Tibial nerve (tissue), 4 donors: Measurements from ENCODE around the gene IRX2. TPM values are rescaled to one million over a fixed set of nuclear protein-coding genes. Genes with fewer than 3 reads are reported as not detected.

Source experiments
- DNase-seq, 2 donors: peaks; one replicate each; pipeline ENCODE4 v3.0.0-alpha.2; 2019; ENCODE audit warnings: low spot score in 2 of 2
- H3K27ac ChIP-seq, 4 donors: fragments of 200-600 bp; sonication (generic) in 3 of 4; one replicate each; pipeline ENCODE4 v1.5.1; 2017 to 2019; ENCODE audit warnings: mild to moderate bottlenecking in 1 of 4
- H3K27me3 ChIP-seq, 2 donors: fragments of 200-600 bp; sonication (generic) in 1 of 2; one replicate each; pipeline versions ENCODE4 v1.5.1 to v1.6.0; 2017 to 2019
- H3K36me3 ChIP-seq, 3 donors: fragments of 200-600 bp; sonication (generic); one replicate each; pipeline ENCODE4 v1.5.1; 2018 to 2019
- H3K4me1 ChIP-seq, 4 donors: fragments of 200-600 bp; sonication (generic) in 3 of 4; one replicate each; pipeline ENCODE4 v1.5.1; 2017 to 2019
- H3K4me3 ChIP-seq, 4 donors: fragments of 200-600 bp; sonication (generic) in 3 of 4; one replicate each; pipeline ENCODE4 v1.5.1; 2017 to 2019; ENCODE audit warnings: mild to moderate bottlenecking in 1 of 4, moderate library complexity in 1 of 4
- H3K9me3 ChIP-seq, 4 donors: fragments of 200-600 bp; sonication (generic) in 3 of 4; one replicate each; pipeline ENCODE4 v1.5.1; 2017 to 2019
- CTCF ChIP-seq, 5 experiments: fragments of 200-600 bp in 3 of 5; fragments of 450-650 bp in 2 of 5; sonication (generic) in 3 of 5; IDR thresholded peaks; one replicate each; pipeline ENCODE4 v1.5.1; 2016 to 2019; ENCODE audit warnings: antibody characterized with exemption in 5 of 5, mild to moderate bottlenecking in 3 of 5, moderate library complexity in 2 of 5
- EP300 ChIP-seq, 2 donors: sonication (generic); formaldehyde crosslinking; IDR thresholded peaks; one replicate each; pipeline ENCODE4 v1.6.1; 2017; ENCODE audit warnings: antibody characterized with exemption in 2 of 2, mild to moderate bottlenecking in 1 of 2
- POLR2A ChIP-seq, 2 donors: fragments of 450-650 bp; IDR thresholded peaks; one replicate each; pipeline ENCODE4 v1.6.1; 2017; ENCODE audit warnings: antibody characterized with exemption in 2 of 2, mild to moderate bottlenecking in 2 of 2, moderate library complexity in 2 of 2
- WGBS, 2 donors: methylation state at CpG; one replicate each; pipeline ENCODE4 v1.1.5; 2018; 5-methylcytosine and 5-hydroxymethylcytosine counted together
- total RNA-seq, 4 donors: library from RNA; depleted of rRNA; stranded (reverse); fragments of >200 nt; gene quantifications; one replicate each; pipeline ENCODE4 v1.1.0, GENCODE V29; 2016

The IRX2 gene
- total RNA-seq, 4 donors from 2014 or later: not detected

GRCh38 chr5:2767089-2767488 is 15.6 kb upstream of the IRX2 start:
- Histone ChIP-seq H3K36me3 (no peaks in the 10 kb centered on the region), H3K4me3 (no peak overlapping the region), H3K4me1 (no peaks in the 10 kb centered on the region), H3K9me3 (no peaks in the 10 kb centered on the region), H3K27ac (no peak overlapping the region), H3K27me3 (no peaks in the 10 kb centered on the region)
- DNase-seq: no peak
- TF ChIP-seq POLR2A (IDR thresholded peaks at IDR 0.05) (no peak), CTCF (IDR thresholded peaks at IDR 0.05) (no peak), EP300 (IDR thresholded peaks at IDR 0.05) (no peak)
- 72 to 75% methylated on average over 6 of the region's 6 CpGs for WGBS, 2 donors

- no peak for TF ChIP-seq POLR2A (IDR thresholded peaks at IDR 0.05)
- TF ChIP-seq CTCF (IDR thresholded peaks at IDR 0.05): no peak
- TF ChIP-seq EP300 (IDR thresholded peaks at IDR 0.05): no peak
- no peaks in the 10 kb centered on the region for H3K4me1 ChIP-seq
- H3K9me3 ChIP-seq: no peaks in the 10 kb centered on the region
- H3K27me3 ChIP-seq: peaks cover 0 to 4% of the 10 kb centered on the region in 2 donors
- no peak for DNase-seq
- WGBS, 2 donors: 81 to 83% methylated on average over 15 of the region's 15 CpGs
- no peaks in the 10 kb centered on the region for H3K36me3 ChIP-seq
- no peak overlapping the region for H3K4me3 ChIP-seq
- no peak overlapping the region for H3K27ac ChIP-seq
Observed at GRCh38 chr5:2764581-2764980, 13.1 kb upstream of the IRX2 start.

GRCh38 chr5:2763533-2763794 is 12.0 kb upstream of the IRX2 start:
- Histone ChIP-seq H3K4me1 (no peaks in the 10 kb centered on the region), H3K9me3 (no peaks in the 10 kb centered on the region), H3K36me3 (no peaks in the 10 kb centered on the region), H3K27ac (no peak overlapping the region), H3K4me3 (no peak overlapping the region), H3K27me3 (peaks cover 0 to 16% of the 10 kb centered on the region in 2 donors)
- DNase-seq: no peak
- 77 to 85% methylated on average over 4 of the region's 4 CpGs for WGBS, 2 donors
- TF ChIP-seq POLR2A (IDR thresholded peaks at IDR 0.05) (no peak), CTCF (IDR thresholded peaks at IDR 0.05) (no peak), EP300 (IDR thresholded peaks at IDR 0.05) (no peak)

GRCh38 chr5:2762744-2763532 is 11.5 kb upstream of the IRX2 start:
- DNase-seq: no peak
- Histone ChIP-seq H3K4me3 (no peak overlapping the region), H3K9me3 (no peaks in the 10 kb centered on the region), H3K27me3 (peaks cover 0 to 19% of the 10 kb centered on the region in 2 donors), H3K36me3 (no peaks in the 10 kb centered on the region), H3K4me1 (no peaks in the 10 kb centered on the region), H3K27ac (no peak overlapping the region)
- TF ChIP-seq POLR2A (IDR thresholded peaks at IDR 0.05) (no peak), CTCF (IDR thresholded peaks at IDR 0.05) (no peak), EP300 (IDR thresholded peaks at IDR 0.05) (no peak)
- 73 to 75% methylated on average over 12 of the region's 12 CpGs for WGBS, 2 donors

GRCh38 chr5:2761921-2762488 is 10.5 kb upstream of the IRX2 start:
- no peak overlapping the region for H3K4me3 ChIP-seq
- peaks cover 0 to 3% (median 0%) of the 10 kb centered on the region in 4 donors for H3K4me1 ChIP-seq
- peaks cover 0 to 28% of the 10 kb centered on the region in 2 donors for H3K27me3 ChIP-seq
- H3K36me3 ChIP-seq: no peaks in the 10 kb centered on the region
- no peak for DNase-seq
- WGBS, 2 donors: 38 to 41% methylated on average over 4 of the region's 4 CpGs
- no peaks in the 10 kb centered on the region for H3K9me3 ChIP-seq
- H3K27ac ChIP-seq: no peak overlapping the region
- TF ChIP-seq EP300 (IDR thresholded peaks at IDR 0.05) (no peak), CTCF (IDR thresholded peaks at IDR 0.05) (no peak), POLR2A (IDR thresholded peaks at IDR 0.05) (no peak)
